ENCODE data around the gene AZI2. TPM values are rescaled to one million over a fixed set of nuclear protein-coding genes. Genes with fewer than 3 reads are reported as not detected.

AZI2 gene
- total and polyA plus RNA-seq, 10 of the 15 experiments (the other 5 are each of a cell fraction or from before 2014, with no cell fraction given) = 19.9 to 91.7 (median 35.5) TPM

DNA sequence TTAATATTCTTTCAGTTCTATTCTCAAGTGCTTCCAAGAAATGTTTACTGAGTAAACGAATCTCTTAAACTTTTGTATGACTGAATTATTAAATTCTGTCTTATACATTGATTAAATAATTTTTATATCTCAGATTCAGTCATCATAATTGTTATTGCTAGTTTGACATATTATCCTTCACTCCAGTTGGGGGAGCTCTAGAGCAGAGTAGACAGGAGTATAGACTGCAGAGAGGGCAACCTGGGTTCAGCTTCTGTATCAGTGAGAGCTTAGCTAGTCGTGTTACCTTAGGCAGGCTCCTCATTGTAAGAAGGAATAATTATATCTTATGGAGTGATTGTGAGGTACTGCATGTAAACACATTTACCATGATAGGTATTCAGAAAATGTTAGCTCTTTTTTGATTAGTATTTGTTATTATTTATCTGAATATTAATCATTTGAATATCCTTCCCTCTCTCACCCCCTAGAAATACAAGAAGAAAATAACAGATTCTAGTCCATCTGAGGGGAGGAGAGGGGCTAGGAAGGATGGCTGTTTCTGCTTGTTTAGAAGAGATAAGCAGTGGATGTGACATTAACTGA is 31.1 kb downstream of the AZI2 start:
- no peaks in the 10 kb centered on the region for H3K27me3 ChIP-seq (replicated peaks in 1 of 2; ENCODE audit: control insufficient read depth in 2 of 2, insufficient read depth in 2 of 2, low read length in 1 of 2)
- ChIA-PET CTCF (interaction anchor here (0.6 to 3.4 kb wide), 22 partner anchors 10 to 887 kb away, joined by 3 to 56 read pairs (median 4); no protein-coding TSS in a partner anchor), RAD21 (ENCODE audit: unreplicated experiment) (interaction anchor here (0.7 to 1.2 kb wide), 13 partner anchors 9 to 636 kb away, joined by 3 to 45 read pairs (median 3); partner anchors contain the start of gene EOMES), SMC1A (ENCODE audit: uncharacterized antibody, unreplicated experiment) (interaction anchor here (0.7 to 1.8 kb wide), 11 partner anchors 10 to 605 kb away, joined by 3 to 46 read pairs (median 4); no protein-coding TSS in a partner anchor), POLR2A (interaction anchor here (1.1 kb wide), 1 partner anchor 605 kb away, joined by 3 read pairs; no protein-coding TSS in a partner anchor)
- no peaks in the 10 kb centered on the region for H3K79me2 ChIP-seq (ENCODE audit: control insufficient read depth, insufficient read depth, low read length)
- TF ChIP-seq NR2C1 (IDR thresholded peaks at IDR 0.05) = no peak
- TF ChIP-seq IKZF1 (conservative IDR thresholded peaks at IDR 0.05) = no peak
- TF ChIP-seq CTCF (IDR thresholded peaks at IDR 0.05 in 2 of 3, conservative IDR thresholded peaks at IDR 0.05 in 1 of 3; ENCODE audit: control insufficient read depth in 2 of 3, extremely low read depth in 1 of 3, insufficient read depth in 1 of 3, low read depth in 3 of 3, low read length in 3 of 3) = peak; percentile 58 to 61 (median 59); a peak in 5 of 6 replicates
- TF ChIP-seq YBX1 (IDR thresholded peaks at IDR 0.05) = no peak
- TF ChIP-seq FOS (IDR thresholded peaks at IDR 0.05; ENCODE audit: borderline replicate concordance, extremely low read depth, insufficient read length) = no peak
- TF ChIP-seq SMC3 (IDR thresholded peaks at IDR 0.05; ENCODE audit: borderline replicate concordance, low read length) = peak; percentile 41; the same call in 1 of the 2 replicates
- TF ChIP-seq RAD21 (IDR thresholded peaks at IDR 0.05; ENCODE audit: insufficient read depth, low read depth, low read length) = peak; percentile 43; the same call in 1 of the 2 replicates
- no peaks in the 10 kb centered on the region for H3K9me3 ChIP-seq (replicated peaks; ENCODE audit: control insufficient read depth, insufficient read depth, low read length)
- no peak overlapping the region for H3K9ac ChIP-seq (ENCODE audit: control insufficient read depth, insufficient read depth, low read length)
- 0% methylated on average over 2 of the region's 2 CpGs for WGBS (ENCODE audit: insufficient coverage, insufficient replicate concordance, low lambda C conversion rate, missing lambda C conversion rate)
- peak; percentile 92 for FAIRE-seq
- no peaks in the 10 kb centered on the region for H3K4me1 ChIP-seq (ENCODE audit: control insufficient read depth, insufficient read depth, low read length)
- no peak for DNase-seq (ENCODE audit: low read depth, low spot score)
- no TSS peak for BruUV-seq (replicated peaks)
- in situ Hi-C loops (cut with MboI) (no loop called here), intact Hi-C loops (cut with micrococcal nuclease; ENCODE audit: unreplicated experiment) (no loop called here)
- H3K27ac ChIP-seq (ENCODE audit: control insufficient read depth, insufficient read depth) = no peak overlapping the region
- no peak overlapping the region for H2AFZ ChIP-seq (ENCODE audit: control insufficient read depth, low read depth, low read length)
- peaks cover 0 to 4% of the 10 kb centered on the region in 2 experiments; a peak in 1 of 4 replicates for H3K36me3 ChIP-seq (ENCODE audit: control insufficient read depth in 2 of 2, insufficient read depth in 2 of 2, low read length in 1 of 2)
- peak; percentile 96 for ATAC-seq
- H3K4me2 ChIP-seq (ENCODE audit: control insufficient read depth, insufficient read depth) = no peak overlapping the region
- H4K20me1 ChIP-seq (ENCODE audit: control insufficient read depth, insufficient read depth) = no peaks in the 10 kb centered on the region
- H3K4me3 ChIP-seq = no peak overlapping the region

Data from GM12878 (cell line).